ENCODE data around the gene CD207.

CD207 gene

DNA sequence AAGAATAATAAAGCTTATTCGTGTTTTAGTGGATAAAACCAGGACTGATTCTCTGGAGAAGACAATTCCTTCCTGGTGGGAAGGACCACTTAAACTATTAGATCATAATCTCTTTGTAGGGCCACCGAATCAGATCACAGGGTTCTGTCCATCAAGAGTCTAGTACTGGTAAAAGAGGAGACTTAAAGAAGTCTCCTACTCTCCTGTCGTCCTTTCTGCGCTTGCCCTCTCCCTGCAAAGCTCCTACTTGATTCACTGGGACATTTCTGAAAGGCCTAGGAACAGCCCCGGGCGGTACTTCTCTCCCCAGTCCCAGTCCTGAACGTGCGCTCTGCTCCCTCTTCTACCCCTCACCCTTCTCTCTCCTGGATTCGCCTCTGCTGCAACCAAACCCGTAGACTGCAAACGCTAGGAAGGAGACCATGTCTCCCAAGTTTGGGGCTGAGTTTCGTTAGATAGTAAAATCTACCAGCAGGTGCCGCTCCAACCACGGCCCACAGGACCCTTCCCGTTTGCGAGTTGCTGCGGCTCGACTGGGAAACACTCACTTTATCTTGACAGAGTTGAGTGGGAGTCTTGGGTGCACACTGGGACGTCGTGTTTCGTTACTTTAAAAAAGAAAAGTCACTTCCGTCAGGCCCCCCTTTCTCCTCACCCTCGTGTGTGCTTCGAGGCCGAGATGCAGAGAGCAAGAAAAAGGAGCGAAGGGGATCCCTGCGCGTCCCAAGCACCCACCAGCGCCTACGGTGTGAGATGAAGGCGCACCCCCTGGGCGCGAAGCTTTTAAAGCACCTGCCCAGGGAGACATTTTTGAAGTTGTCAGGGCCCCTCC is 46.1 kb downstream of the CD207 start:
- Histone ChIP-seq H2BK12ac (ENCODE audit: low read length) (no peak overlapping the region), H3K79me1 (ENCODE audit: low read depth, low read length) (no peaks in the 10 kb centered on the region), H3K27ac (replicated peaks; ENCODE audit: low read length) (no peak overlapping the region), H3K14ac (ENCODE audit: low read length) (no peak overlapping the region), H2AK5ac (ENCODE audit: low read depth, low read length) (no peak overlapping the region), H3K4me2 (ENCODE audit: insufficient read depth, low read length, poor library complexity, severe bottlenecking) (peak overlapping the region; percentile 88), H2BK120ac (ENCODE audit: low read depth, low read length) (no peak overlapping the region), H3K4me3 (ENCODE audit: low read length in 2 of 2) (no peak overlapping the region), H3K4me1 (ENCODE audit: control insufficient read depth in 2 of 2, insufficient read depth in 1 of 2, low read depth in 1 of 2, low read length in 2 of 2) (peaks cover 0 to 2% of the 10 kb centered on the region in 2 donors), H3K9ac (ENCODE audit: low read depth, low read length, poor library complexity) (peak overlapping the region; percentile 50), H2BK15ac (ENCODE audit: low read length) (no peak overlapping the region), H3K23ac (ENCODE audit: low read depth, low read length, poor library complexity) (no peak overlapping the region), H2BK5ac (ENCODE audit: low read length) (no peak overlapping the region), H3K4ac (ENCODE audit: low read length) (no peak overlapping the region), H3K27me3 (ENCODE audit: control insufficient read depth in 3 of 3, insufficient read depth in 3 of 3, low read depth in 1 of 3, low read length in 3 of 3) (peaks cover 12 to 80% (median 40%) of the 10 kb centered on the region in 3 experiments), H4K8ac (ENCODE audit: low read depth, low read length) (no peak overlapping the region), H3K36me3 (replicated peaks in 1 of 2; ENCODE audit: control insufficient read depth in 2 of 2, insufficient read depth in 2 of 2, low read length in 2 of 2) (no peaks in the 10 kb centered on the region), H2AFZ (ENCODE audit: low read length) (peak overlapping the region; percentile 78), H3K18ac (ENCODE audit: low read length) (peak overlapping the region; percentile 48), H4K91ac (ENCODE audit: low read depth, low read length, poor library complexity) (no peak overlapping the region), H3K9me3 (replicated peaks in 1 of 2; ENCODE audit: control insufficient read depth in 2 of 2, insufficient read depth in 1 of 2, low read depth in 1 of 2, low read length in 2 of 2) (peaks cover 0 to 8% of the 10 kb centered on the region in 2 donors)
- no CpG with 5 or more reads among the region's 33 CpGs for WGBS, 2 donors (ENCODE audit: extremely low coverage in 2 of 2, insufficient read length in 2 of 2, insufficient replicate concordance in 1 of 2)
- peak; percentile 68 for DNase-seq (ENCODE audit: low spot score)

DNA sequence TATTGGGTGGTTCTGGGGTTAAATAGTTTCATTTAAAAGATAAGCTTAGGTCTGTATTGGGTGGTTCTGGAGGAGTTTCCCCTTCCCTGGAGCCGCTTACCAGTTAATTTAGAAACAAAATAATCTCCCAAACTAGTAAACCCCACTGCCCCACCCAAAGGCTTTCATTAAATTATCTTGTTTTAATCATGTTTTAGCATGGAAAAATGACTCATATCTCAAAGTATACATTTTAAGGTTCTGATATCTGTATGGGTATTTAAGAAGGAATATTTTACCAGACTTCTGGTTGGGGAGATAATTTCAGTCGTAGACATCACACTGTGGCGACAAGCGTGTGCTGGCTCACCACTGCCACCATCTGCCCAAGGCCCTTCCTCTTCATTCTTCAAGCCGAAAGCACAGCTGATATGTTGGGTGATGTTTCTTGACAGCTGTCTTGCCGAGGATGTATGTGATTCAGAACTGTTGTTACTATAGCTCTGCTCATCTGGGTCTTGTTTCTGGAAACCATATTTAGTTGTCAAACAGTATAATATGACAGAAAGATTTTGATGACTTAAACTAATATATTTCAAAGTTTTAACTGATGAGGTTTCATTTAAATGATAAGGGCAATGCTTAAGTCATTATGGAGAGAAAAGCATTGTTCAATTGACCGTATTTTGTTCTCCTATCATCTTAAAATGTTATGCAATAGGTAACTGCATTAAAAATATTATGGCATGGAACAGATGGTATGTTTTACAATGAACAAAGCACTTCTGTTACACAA is 50.3 kb downstream of the CD207 start:
- Histone ChIP-seq H3K14ac (ENCODE audit: low read length) (no peak overlapping the region), H2BK5ac (ENCODE audit: low read length) (no peak overlapping the region), H2BK15ac (ENCODE audit: low read length) (no peak overlapping the region), H3K4ac (ENCODE audit: low read length) (no peak overlapping the region), H2BK12ac (ENCODE audit: low read length) (no peak overlapping the region), H3K27ac (replicated peaks; ENCODE audit: low read length) (no peak overlapping the region), H3K9me3 (replicated peaks in 1 of 2; ENCODE audit: control insufficient read depth in 2 of 2, insufficient read depth in 1 of 2, low read depth in 1 of 2, low read length in 2 of 2) (no peaks in the 10 kb centered on the region), H3K18ac (ENCODE audit: low read length) (no peak overlapping the region), H4K8ac (ENCODE audit: low read depth, low read length) (no peak overlapping the region), H3K23ac (ENCODE audit: low read depth, low read length, poor library complexity) (no peak overlapping the region), H3K27me3 (ENCODE audit: control insufficient read depth in 3 of 3, insufficient read depth in 3 of 3, low read depth in 1 of 3, low read length in 3 of 3) (peaks cover 6 to 48% (median 21%) of the 10 kb centered on the region in 3 experiments), H3K36me3 (replicated peaks in 1 of 2; ENCODE audit: control insufficient read depth in 2 of 2, insufficient read depth in 2 of 2, low read length in 2 of 2) (no peaks in the 10 kb centered on the region), H4K91ac (ENCODE audit: low read depth, low read length, poor library complexity) (no peak overlapping the region), H2BK120ac (ENCODE audit: low read depth, low read length) (no peak overlapping the region), H2AFZ (ENCODE audit: low read length) (no peak overlapping the region), H3K79me1 (ENCODE audit: low read depth, low read length) (no peaks in the 10 kb centered on the region), H2AK5ac (ENCODE audit: low read depth, low read length) (no peak overlapping the region), H3K4me1 (ENCODE audit: control insufficient read depth in 2 of 2, insufficient read depth in 1 of 2, low read depth in 1 of 2, low read length in 2 of 2) (peaks cover 0 to 4% of the 10 kb centered on the region in 2 donors), H3K9ac (ENCODE audit: low read depth, low read length, poor library complexity) (no peak overlapping the region), H3K4me3 (ENCODE audit: low read length in 2 of 2) (no peak overlapping the region), H3K4me2 (ENCODE audit: insufficient read depth, low read length, poor library complexity, severe bottlenecking) (no peak overlapping the region)
- no CpG with 5 or more reads among the region's 7 CpGs for WGBS, 2 donors (ENCODE audit: extremely low coverage in 2 of 2, insufficient read length in 2 of 2, insufficient replicate concordance in 1 of 2)
- DNase-seq (ENCODE audit: low spot score) = peak; percentile 6

DNA sequence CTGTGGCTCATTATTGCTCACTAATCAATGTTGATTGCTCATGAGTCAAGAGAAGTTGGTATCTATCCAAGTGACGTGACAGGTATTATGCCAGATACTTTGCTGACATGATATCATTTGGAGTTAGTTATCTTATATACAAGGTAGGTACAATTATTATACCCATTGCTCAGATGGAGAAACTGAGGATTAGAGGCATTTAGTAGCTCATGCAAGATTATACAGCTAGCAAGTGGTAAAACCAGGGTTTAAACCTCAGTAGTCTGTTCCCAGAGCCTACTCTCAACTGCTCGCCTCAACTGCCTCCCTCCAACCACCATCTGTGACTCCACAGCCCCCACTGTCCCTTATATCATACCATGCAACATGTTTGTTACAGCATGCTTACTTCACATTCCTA is 51.3 kb downstream of the CD207 start:
- no CpG with 5 or more reads among the region's 2 CpGs for WGBS, 2 donors (ENCODE audit: extremely low coverage in 2 of 2, insufficient read length in 2 of 2, insufficient replicate concordance in 1 of 2)
- no peak overlapping the region for H2BK120ac ChIP-seq (ENCODE audit: low read depth, low read length)
- no peak overlapping the region for H4K91ac ChIP-seq (ENCODE audit: low read depth, low read length, poor library complexity)
- H2BK5ac ChIP-seq (ENCODE audit: low read length) = no peak overlapping the region
- no peak overlapping the region for H3K4ac ChIP-seq (ENCODE audit: low read length)
- no peak overlapping the region for H3K27ac ChIP-seq (replicated peaks; ENCODE audit: low read length)
- no peak overlapping the region for H3K18ac ChIP-seq (ENCODE audit: low read length)
- no peak overlapping the region for H3K4me3 ChIP-seq (ENCODE audit: low read length in 2 of 2)
- no peak overlapping the region for H3K23ac ChIP-seq (ENCODE audit: low read depth, low read length, poor library complexity)
- no peaks in the 10 kb centered on the region for H3K36me3 ChIP-seq (replicated peaks in 1 of 2; ENCODE audit: control insufficient read depth in 2 of 2, insufficient read depth in 2 of 2, low read length in 2 of 2)
- no peak overlapping the region for H4K8ac ChIP-seq (ENCODE audit: low read depth, low read length)
- no peak overlapping the region for H2BK12ac ChIP-seq (ENCODE audit: low read length)
- H3K27me3 ChIP-seq (ENCODE audit: control insufficient read depth in 3 of 3, insufficient read depth in 3 of 3, low read depth in 1 of 3, low read length in 3 of 3) = peaks cover 0 to 48% (median 11%) of the 10 kb centered on the region in 3 experiments
- no peak for DNase-seq (ENCODE audit: low spot score)
- H3K4me1 ChIP-seq (ENCODE audit: control insufficient read depth in 2 of 2, insufficient read depth in 1 of 2, low read depth in 1 of 2, low read length in 2 of 2) = peaks cover 0 to 2% of the 10 kb centered on the region in 2 donors
- H2BK15ac ChIP-seq (ENCODE audit: low read length) = no peak overlapping the region
- H3K9me3 ChIP-seq (replicated peaks in 1 of 2; ENCODE audit: control insufficient read depth in 2 of 2, insufficient read depth in 1 of 2, low read depth in 1 of 2, low read length in 2 of 2) = no peaks in the 10 kb centered on the region
- no peak overlapping the region for H2AFZ ChIP-seq (ENCODE audit: low read length)
- H3K79me1 ChIP-seq (ENCODE audit: low read depth, low read length) = no peaks in the 10 kb centered on the region
- H3K14ac ChIP-seq (ENCODE audit: low read length) = no peak overlapping the region
- H3K9ac ChIP-seq (ENCODE audit: low read depth, low read length, poor library complexity) = no peak overlapping the region
- no peak overlapping the region for H3K4me2 ChIP-seq (ENCODE audit: insufficient read depth, low read length, poor library complexity, severe bottlenecking)
- H2AK5ac ChIP-seq (ENCODE audit: low read depth, low read length) = no peak overlapping the region
